Uterus (tissue), 2 donors: Measurements from ENCODE around the gene GNAT2.

Source experiments
- CTCF ChIP-seq, 4 experiments: fragments of 200-600 bp in 2 of 4; fragments of 450-650 bp in 2 of 4; sonication (generic) in 2 of 4; IDR thresholded peaks; one replicate each; pipeline ENCODE4 v1.5.1; 2016 to 2019; ENCODE audit warnings: antibody characterized with exemption in 4 of 4, mild to moderate bottlenecking in 2 of 4, moderate library complexity in 1 of 4
- POLR2A ChIP-seq, 2 donors: fragments of 450-650 bp; IDR thresholded peaks; one replicate each; pipeline ENCODE4 v1.6.1; 2016; ENCODE audit warnings: antibody characterized with exemption in 2 of 2, mild to moderate bottlenecking in 1 of 2, moderate library complexity in 1 of 2

DNA sequence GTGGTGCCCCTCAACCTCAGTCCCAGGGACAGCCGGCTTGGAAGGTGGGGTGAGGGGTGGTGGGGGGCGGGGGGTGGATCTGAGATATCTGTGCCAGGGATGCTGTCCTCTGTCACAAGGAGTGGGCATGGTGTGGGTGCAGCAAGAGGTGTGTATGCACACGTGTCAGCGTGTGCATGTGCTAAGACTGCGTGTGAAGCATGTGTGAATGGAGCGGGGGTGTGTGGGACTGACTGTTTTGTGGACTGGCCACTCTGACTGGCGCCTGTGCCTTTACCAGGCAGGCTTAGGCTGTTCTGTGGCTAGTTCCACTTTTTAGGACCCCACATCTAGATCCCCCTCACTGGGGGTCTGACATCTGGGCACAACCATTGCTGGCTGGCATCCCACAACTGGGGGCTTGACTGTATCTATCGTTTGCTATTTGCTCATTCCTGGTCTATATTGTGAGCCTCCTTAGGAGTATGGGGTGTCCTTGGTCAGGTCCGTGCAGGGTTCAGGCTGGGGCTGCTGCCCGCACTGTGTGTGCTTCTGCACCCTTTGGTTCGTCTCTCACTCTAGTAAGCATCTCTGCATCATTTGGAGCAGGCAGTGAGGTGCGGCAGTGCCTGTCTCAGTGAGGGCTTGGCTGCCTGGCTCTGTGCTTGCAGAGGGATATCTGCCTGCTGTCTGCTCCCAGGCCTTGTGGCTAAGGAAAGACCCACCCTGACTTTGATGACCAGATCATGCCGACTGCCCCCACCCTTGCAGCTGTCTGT is 2.1 kb upstream of the GNAT2 start:
- TF ChIP-seq CTCF (IDR thresholded peaks at IDR 0.05) (no peak), POLR2A (IDR thresholded peaks at IDR 0.05) (no peak)
